Measurements from ENCODE around the gene LSAMP. TPM values are rescaled to one million over a fixed set of nuclear protein-coding genes. Genes with fewer than 3 reads are reported as not detected.

Gene LSAMP
- total RNA-seq, 1 experiment from 2014 or later = 0.90 TPM

- no peak overlapping the region for H2AFZ ChIP-seq (ENCODE audit: low read length)
- no peak overlapping the region for H4K5ac ChIP-seq (ENCODE audit: insufficient read length, low read depth, low read length)
- H4K91ac ChIP-seq (ENCODE audit: insufficient read length, low read depth, low read length) = no peak overlapping the region
- H3K4me2 ChIP-seq (ENCODE audit: insufficient read depth, insufficient read length, low read length) = no peak overlapping the region
- H3T11ph ChIP-seq (ENCODE audit: low read length) = no peak overlapping the region
- no peak overlapping the region for H2BK12ac ChIP-seq (ENCODE audit: insufficient read length, low read depth, low read length)
- H3K4me3 Mint-ChIP-seq = no peak overlapping the region
- no peak overlapping the region for H2BK20ac ChIP-seq (ENCODE audit: low read depth, low read length, poor library complexity, severe bottlenecking)
- H3K27me3 ChIP-seq (ENCODE audit: insufficient read depth, low read length) = no peaks in the 10 kb centered on the region
- no peaks in the 10 kb centered on the region for H3K79me2 ChIP-seq (ENCODE audit: insufficient read depth, low read length)
- H3K23ac ChIP-seq (ENCODE audit: insufficient read length, low read depth, low read length) = no peak overlapping the region
- DNase-seq = no peak
- no peaks in the 10 kb centered on the region for H3K23me2 ChIP-seq (ENCODE audit: insufficient read length, low read depth, low read length, poor library complexity, severe bottlenecking)
- no peak overlapping the region for H3K9ac ChIP-seq (ENCODE audit: extremely low read depth, insufficient read length, low read length)
- no peak overlapping the region for H2AK5ac ChIP-seq (ENCODE audit: insufficient read length, low read length)
- H4K20me1 ChIP-seq (ENCODE audit: control insufficient read depth, insufficient read depth, insufficient read length) = no peaks in the 10 kb centered on the region
- H3K56ac ChIP-seq (ENCODE audit: insufficient read length, low read depth, low read length) = no peak overlapping the region
- H3K27ac Mint-ChIP-seq = no peak overlapping the region
- H2BK15ac ChIP-seq (ENCODE audit: low read depth, low read length) = no peak overlapping the region
- no peak overlapping the region for H4K8ac ChIP-seq (replicated peaks; ENCODE audit: insufficient read length, low read depth, low read length)
- no peak overlapping the region for H3K27ac ChIP-seq (ENCODE audit: insufficient read length, low read depth, low read length)
- H3K9me3 ChIP-seq (ENCODE audit: control insufficient read depth, low read depth, low read length) = no peaks in the 10 kb centered on the region
- H3K4ac ChIP-seq (ENCODE audit: low read depth, low read length) = no peak overlapping the region
- no peaks in the 10 kb centered on the region for H3K36me3 Mint-ChIP-seq (ENCODE audit: insufficient read depth in 1 of 3, low read depth in 3 of 3)
- no peak overlapping the region for H3K14ac ChIP-seq (ENCODE audit: insufficient read depth, low read length)
- H3K9me3 Mint-ChIP-seq = no peaks in the 10 kb centered on the region
- no peaks in the 10 kb centered on the region for H3K79me1 ChIP-seq (ENCODE audit: insufficient read depth, low read depth, low read length, poor library complexity, severe bottlenecking)
- no peak for TF ChIP-seq CTCF (conservative IDR thresholded peaks at IDR 0.05)
- no peak overlapping the region for H2BK5ac ChIP-seq (ENCODE audit: insufficient read length, low read length)
- no peaks in the 10 kb centered on the region for H3K27me3 Mint-ChIP-seq (ENCODE audit: low read depth)
- peaks cover 2% of the 10 kb centered on the region; the same call in 1 of the 2 replicates for H3K4me1 ChIP-seq (ENCODE audit: insufficient read depth, low read length)
- H3K18ac ChIP-seq (ENCODE audit: insufficient read length, low read depth, low read length) = no peak overlapping the region
- no peak overlapping the region for H2BK120ac ChIP-seq (ENCODE audit: low read depth, low read length, poor library complexity, severe bottlenecking)
- H3K4me1 Mint-ChIP-seq = peaks cover 41% of the 10 kb centered on the region in 2 experiments
These were observed 103.4 kb downstream of the LSAMP start for GRCh38 chr3:116341899-116342298.
